ENCODE measurements around the gene GNG3.

The GNG3 gene

DNA sequence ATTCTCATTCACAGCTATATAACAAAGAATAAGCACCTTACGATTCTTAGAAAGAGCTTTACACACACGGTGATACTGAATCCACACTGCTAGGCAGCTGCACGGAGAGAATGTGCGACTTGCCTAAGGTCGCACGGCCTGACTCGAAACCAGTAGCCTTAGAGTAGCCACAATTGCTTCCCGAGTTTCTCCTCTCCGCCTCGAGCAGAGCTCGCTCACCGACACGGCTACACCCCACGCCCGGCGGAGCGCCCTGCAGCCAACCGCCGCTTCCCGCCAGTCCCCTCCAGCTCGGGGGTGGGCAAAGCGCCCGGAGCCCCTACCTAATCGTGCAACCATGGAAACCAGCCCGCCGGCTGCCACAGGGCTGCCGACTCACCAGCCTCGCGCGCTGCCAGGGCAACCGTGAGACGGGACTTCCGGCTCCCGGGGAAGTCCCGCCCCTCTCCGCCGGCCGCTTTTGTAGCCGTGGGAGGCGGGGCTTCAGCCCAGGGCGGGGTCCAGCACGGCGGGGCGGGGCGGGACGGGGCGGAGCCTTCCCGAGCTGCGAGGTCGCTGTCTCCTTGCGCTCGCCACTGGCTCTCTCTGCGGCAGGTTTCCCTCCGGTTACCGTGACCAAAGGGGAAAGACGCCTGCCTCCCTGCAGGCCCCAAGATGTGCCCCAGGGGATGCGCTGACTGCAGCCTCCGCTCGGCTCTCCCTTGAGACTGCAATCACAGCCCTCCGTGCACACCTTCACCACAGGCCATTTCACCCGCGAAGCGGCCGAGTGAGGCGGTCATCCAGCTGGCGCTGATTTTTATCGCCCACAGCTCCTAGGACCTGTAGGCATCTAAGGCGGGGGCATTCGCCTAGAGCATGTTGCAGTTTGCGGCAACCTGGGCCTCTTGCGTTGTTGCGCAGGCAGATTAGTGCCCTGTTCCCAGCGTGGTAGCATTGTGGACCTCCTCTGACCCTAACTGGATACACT is 1.3 kb upstream of the GNG3 start:
- Mint-ChIP-seq H3K27ac (peak overlapping the region; percentile 75), H3K27me3 (ENCODE audit: low read depth) (no peaks in the 10 kb centered on the region), H3K9me3 (no peaks in the 10 kb centered on the region), H3K4me1 (ENCODE audit: low read depth) (peaks cover 49% of the 10 kb centered on the region), H3K4me3 (peak overlapping the region; percentile 87), H3K36me3 (ENCODE audit: low read depth) (peaks cover 23% of the 10 kb centered on the region)

DNA sequence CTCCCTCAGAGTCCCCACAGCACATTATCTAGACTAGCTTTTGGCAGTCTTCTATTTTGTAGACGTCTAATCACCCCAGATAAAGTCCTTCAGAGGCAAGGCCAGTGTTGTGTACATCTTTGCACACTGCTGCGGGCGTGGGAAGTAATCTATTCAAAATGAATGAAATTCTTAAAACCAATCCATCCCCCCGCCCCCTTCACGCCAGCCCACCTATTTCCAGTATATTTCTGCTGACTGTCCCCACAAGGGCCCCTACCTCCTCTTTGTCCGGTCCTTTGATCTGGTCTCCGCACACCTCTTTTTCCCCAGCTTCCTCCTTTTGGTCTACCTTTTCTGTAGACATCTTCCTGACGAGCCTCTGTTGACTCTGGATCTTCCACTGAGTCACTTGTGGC is 627 bp upstream of the GNG3 start:
- Mint-ChIP-seq H3K4me3 (peak overlapping the region; percentile 63), H3K4me1 (ENCODE audit: low read depth) (peaks cover 49% of the 10 kb centered on the region), H3K27ac (peak overlapping the region; percentile 65), H3K36me3 (ENCODE audit: low read depth) (peaks cover 20% of the 10 kb centered on the region), H3K27me3 (ENCODE audit: low read depth) (no peaks in the 10 kb centered on the region), H3K9me3 (no peaks in the 10 kb centered on the region)

DNA sequence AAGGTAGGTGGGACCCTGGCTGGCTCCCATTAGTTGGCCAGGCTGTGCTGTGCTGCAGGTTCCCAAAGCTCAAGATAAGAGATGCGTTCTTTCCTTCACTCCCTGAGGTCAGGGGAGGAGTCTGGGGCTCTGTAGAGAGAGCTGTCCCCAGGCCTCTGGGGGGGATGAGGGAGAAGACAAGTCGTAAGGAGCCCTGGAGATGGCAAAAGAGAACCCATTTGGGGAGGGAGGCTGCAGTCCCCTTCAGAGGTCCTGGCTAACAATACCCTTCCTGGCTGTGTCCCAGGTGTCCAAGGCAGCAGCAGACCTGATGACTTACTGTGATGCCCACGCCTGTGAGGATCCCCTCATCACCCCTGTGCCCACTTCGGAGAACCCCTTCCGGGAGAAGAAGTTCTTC is 916 bp downstream of the GNG3 start:
- H3K27ac Mint-ChIP-seq, result peak overlapping the region; percentile 98
- peaks cover 25% of the 10 kb centered on the region for H3K36me3 Mint-ChIP-seq (ENCODE audit: low read depth)
- H3K9me3 Mint-ChIP-seq, result no peaks in the 10 kb centered on the region
- peak overlapping the region; percentile 94 for H3K4me3 Mint-ChIP-seq
- H3K27me3 Mint-ChIP-seq (ENCODE audit: low read depth), result no peaks in the 10 kb centered on the region
- peaks cover 58% of the 10 kb centered on the region for H3K4me1 Mint-ChIP-seq (ENCODE audit: low read depth)

DNA sequence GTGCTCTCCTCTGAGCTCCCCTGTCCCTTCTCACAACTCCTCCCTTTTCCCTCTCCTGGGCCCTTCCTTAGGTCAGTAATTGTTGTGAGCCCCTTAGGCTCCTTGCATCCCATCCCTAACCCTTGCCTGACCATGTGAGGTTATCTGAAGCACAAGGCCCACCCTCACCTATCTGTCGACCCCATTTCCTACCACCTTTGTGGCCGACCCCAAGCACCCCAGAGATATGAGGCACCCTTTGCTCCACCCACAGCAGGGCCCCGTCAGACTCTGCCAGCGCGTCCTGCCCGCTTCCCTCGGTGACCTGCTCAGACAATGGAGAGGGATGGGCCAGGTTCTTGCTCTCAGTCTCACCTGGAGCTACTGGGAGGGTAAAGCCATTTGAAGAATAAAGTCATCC is 1.3 kb downstream of the GNG3 start:
- Mint-ChIP-seq H3K9me3 (no peaks in the 10 kb centered on the region), H3K4me3 (peak overlapping the region; percentile 94), H3K27ac (peak overlapping the region; percentile 98), H3K36me3 (ENCODE audit: low read depth) (peaks cover 29% of the 10 kb centered on the region), H3K4me1 (ENCODE audit: low read depth) (peaks cover 62% of the 10 kb centered on the region), H3K27me3 (ENCODE audit: low read depth) (no peaks in the 10 kb centered on the region)

DNA sequence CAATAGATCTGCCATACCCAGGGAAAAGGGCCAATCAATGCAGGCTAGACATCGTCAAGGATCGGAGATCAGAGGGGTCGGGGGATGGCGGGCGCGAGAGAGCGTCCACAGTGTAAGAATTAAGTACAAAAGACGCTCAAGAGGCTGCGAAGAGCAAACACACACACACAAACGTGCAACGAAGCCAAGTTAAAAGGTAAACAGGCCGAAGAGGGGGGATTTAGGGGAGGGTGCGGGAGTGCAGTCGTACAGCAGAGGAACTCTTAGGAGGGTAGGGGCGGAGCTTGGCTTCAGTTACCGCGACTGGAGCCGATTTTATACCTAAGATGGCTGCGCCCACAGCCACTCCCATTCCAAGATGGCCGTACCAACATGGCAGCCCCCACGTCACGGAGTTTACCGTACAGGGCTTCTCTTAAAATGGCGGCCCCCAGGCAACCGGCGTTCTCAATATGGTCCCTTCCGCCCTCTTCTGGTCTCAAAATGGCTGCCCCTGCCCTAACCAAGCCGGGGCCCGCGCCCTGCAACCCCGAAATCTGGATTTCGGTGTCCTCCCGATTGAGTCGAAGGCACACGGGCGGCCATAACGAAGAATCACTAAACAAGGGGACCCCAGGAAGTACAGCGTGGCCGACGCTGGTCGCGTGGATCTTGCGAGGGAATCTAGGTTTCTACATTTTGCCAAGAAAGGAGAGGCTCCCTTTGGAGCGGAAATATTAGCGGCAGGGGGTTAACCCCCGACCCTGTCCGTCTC is 1.9 kb downstream of the GNG3 start:
- peaks cover 33% of the 10 kb centered on the region for H3K36me3 Mint-ChIP-seq (ENCODE audit: low read depth)
- H3K4me3 Mint-ChIP-seq, result peak overlapping the region; percentile 94
- H3K4me1 Mint-ChIP-seq (ENCODE audit: low read depth), result peaks cover 67% of the 10 kb centered on the region
- no peaks in the 10 kb centered on the region for H3K27me3 Mint-ChIP-seq (ENCODE audit: low read depth)
- H3K27ac Mint-ChIP-seq, result peak overlapping the region; percentile 98
- no peaks in the 10 kb centered on the region for H3K9me3 Mint-ChIP-seq

DNA sequence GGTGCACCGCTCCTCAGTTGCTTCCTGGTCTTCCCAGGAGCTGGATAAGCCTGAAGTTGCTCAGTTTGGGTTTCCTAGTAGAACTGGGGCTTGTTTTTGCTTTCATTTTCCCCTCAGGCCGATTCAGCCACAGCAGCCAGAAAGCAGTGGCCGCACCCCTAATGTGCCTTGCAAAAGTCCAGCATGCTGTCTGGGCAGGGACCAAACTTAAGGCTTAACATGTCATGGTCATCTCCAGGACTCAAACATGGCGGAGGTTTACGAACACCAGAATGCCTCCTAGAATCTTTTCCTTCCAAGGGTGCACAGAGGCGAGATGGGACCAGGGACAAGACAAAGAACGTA is 2.5 kb downstream of the GNG3 start:
- no peaks in the 10 kb centered on the region for H3K27me3 Mint-ChIP-seq (ENCODE audit: low read depth)
- H3K9me3 Mint-ChIP-seq, result no peaks in the 10 kb centered on the region
- H3K27ac Mint-ChIP-seq, result peak overlapping the region; percentile 98
- H3K4me1 Mint-ChIP-seq (ENCODE audit: low read depth), result peaks cover 71% of the 10 kb centered on the region
- peaks cover 37% of the 10 kb centered on the region for H3K36me3 Mint-ChIP-seq (ENCODE audit: low read depth)
- peak overlapping the region; percentile 94 for H3K4me3 Mint-ChIP-seq

DNA sequence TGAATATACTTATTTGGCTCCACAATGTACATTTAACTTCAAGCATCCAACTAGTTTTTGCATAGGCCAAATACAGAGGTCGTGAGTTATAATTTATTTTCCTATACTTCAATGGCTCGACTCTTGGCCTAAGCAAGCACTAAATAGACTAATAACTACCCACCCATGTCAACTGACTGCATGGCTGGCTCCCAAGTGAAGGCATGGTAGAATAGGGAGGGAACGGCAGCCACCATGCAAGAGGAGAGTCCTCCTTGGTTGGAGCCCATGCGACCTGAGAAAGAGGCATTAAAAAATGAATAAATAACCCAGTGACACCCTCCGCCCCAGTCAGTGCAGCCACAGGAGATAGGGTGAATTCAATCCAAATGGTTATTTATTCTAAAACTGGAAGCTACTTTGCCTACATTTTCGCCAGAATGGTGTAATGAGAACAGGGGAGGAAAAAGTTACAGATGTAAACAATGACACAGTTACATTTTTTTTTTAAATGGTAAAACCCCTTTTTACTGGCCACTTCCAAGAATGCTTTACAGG is 4.9 kb downstream of the GNG3 start:
- peaks cover 70% of the 10 kb centered on the region for H3K4me1 Mint-ChIP-seq (ENCODE audit: low read depth)
- peak overlapping the region; percentile 92 for H3K27ac Mint-ChIP-seq
- no peaks in the 10 kb centered on the region for H3K27me3 Mint-ChIP-seq (ENCODE audit: low read depth)
- peaks cover 60% of the 10 kb centered on the region for H3K36me3 Mint-ChIP-seq (ENCODE audit: low read depth)
- no peaks in the 10 kb centered on the region for H3K9me3 Mint-ChIP-seq
- peak overlapping the region; percentile 63 for H3K4me3 Mint-ChIP-seq

DNA sequence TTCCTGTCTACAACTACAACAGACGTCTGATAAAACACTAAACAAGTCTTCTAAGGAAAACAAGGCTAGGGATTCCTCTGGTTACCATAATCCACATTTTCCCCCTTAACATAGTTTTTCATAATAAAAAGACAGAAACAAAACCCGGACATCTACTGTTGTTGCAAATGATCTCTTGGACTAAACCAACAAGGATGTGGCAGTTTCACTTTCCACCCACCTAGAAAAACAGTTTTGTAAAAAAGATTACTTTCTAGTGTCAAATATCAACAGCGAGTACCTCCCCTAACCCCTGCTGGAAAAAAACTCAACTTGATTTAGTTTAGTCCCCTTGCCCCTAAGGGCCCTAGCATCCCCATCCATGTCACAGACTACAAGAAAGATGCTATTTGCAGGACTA is 5.4 kb downstream of the GNG3 start:
- Mint-ChIP-seq H3K36me3 (ENCODE audit: low read depth) (peaks cover 63% of the 10 kb centered on the region), H3K4me1 (ENCODE audit: low read depth) (peaks cover 65% of the 10 kb centered on the region), H3K27ac (peak overlapping the region; percentile 92)

DNA sequence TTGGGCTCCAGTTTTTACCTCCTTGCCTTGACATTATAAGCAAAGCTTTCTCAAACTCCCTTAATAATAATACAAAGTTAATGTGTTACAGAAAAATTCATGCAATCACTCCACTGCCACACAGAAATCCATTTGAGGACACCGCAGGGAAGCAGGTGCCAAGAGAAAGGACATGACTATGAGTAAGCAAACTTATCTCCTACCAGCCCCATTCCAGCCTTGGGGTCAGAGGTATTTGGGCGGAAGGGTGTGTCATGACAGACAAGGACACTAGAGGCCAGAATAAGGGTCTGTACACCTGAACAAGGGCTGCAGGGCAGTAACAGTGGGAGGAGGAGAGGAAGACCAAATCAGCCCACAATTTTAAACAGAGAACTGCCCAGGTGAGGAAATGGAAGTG is 5.9 kb downstream of the GNG3 start:
- H3K36me3 Mint-ChIP-seq (ENCODE audit: low read depth), result peaks cover 68% of the 10 kb centered on the region
- H3K4me3 Mint-ChIP-seq, result peak overlapping the region; percentile 38
- no peaks in the 10 kb centered on the region for H3K9me3 Mint-ChIP-seq
- H3K4me1 Mint-ChIP-seq (ENCODE audit: low read depth), result peaks cover 65% of the 10 kb centered on the region
- peak overlapping the region; percentile 92 for H3K27ac Mint-ChIP-seq
- no peaks in the 10 kb centered on the region for H3K27me3 Mint-ChIP-seq (ENCODE audit: low read depth)

More for the DNA sequence above, 5.4 kb downstream of the GNG3 start:
- Mint-ChIP-seq H3K9me3 (no peaks in the 10 kb centered on the region), H3K4me3 (peak overlapping the region; percentile 63), H3K27me3 (ENCODE audit: low read depth) (no peaks in the 10 kb centered on the region)

DNA sequence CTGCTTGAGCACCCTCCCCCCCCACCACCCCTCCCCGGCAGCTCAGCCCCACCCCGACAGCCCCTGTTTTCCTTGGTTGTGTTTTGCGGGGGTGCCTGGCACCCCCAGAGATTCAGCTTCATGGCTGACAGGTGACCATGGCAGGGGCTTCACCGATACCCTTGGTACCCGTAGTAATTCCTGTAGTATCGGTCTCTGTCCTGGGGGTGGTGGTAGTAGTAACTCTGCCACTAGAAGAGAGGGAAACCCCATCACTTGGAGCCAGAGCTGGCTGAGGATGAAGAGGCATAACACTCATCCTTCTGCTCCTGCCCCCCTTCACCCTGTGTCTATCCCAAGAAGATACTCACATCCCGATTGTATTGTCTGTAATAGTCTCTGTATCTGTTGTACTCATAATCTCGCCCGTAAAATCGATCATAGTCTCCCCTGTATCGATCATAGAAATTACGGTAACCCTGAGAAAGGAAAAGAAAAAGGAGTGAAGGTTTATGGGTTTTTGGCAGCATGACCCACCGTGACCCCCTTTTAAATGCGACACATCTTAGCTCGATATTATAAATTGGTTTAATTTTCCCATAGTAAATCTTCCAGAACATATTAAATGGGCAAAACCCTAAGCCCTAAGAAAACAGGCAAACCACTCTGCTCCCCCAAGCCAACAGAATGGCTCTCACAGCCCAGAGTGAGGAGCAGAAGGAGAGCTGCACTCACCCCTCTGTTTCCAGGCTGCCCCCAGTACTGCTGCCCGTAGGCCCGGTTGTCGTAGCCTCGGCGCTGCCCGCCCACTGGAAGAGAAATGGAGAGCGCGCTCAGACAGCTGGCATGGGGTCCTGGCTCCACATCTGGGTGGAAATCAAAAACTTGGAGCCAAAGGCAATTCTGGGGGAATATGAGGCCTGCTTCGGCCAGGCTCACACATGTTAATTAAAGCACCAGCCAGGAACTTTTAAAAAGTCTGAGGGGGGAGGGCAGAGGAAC is 8.0 kb downstream of the GNG3 start:
- Mint-ChIP-seq H3K36me3 (ENCODE audit: low read depth) (peaks cover 72% of the 10 kb centered on the region), H3K27me3 (ENCODE audit: low read depth) (no peaks in the 10 kb centered on the region), H3K4me3 (no peak overlapping the region), H3K4me1 (ENCODE audit: low read depth) (peaks cover 63% of the 10 kb centered on the region), H3K9me3 (no peaks in the 10 kb centered on the region), H3K27ac (peak overlapping the region; percentile 67)

DNA sequence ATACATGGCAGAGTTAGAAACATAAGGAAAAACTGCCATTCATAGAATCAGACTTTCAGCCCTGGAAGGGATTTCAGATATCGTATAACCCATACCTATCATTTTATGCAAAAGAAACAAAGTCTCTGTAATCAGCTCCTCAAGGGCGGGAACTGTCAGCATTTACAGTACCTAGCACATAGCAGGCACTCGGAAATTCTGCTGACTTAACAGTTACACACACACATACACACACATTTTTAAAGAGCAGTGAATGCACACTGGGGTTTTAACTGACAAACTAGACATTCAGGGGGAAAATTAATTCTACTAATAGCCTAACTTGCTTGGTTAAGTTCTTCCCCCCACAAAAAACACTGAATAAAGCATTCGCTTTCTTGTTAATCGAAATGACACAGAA is 8.7 kb downstream of the GNG3 start:
- no peak overlapping the region for H3K4me3 Mint-ChIP-seq
- H3K9me3 Mint-ChIP-seq, result no peaks in the 10 kb centered on the region
- no peaks in the 10 kb centered on the region for H3K27me3 Mint-ChIP-seq (ENCODE audit: low read depth)
- H3K27ac Mint-ChIP-seq, result no peak overlapping the region
- H3K36me3 Mint-ChIP-seq (ENCODE audit: low read depth), result peaks cover 73% of the 10 kb centered on the region
- peaks cover 62% of the 10 kb centered on the region for H3K4me1 Mint-ChIP-seq (ENCODE audit: low read depth)

DNA sequence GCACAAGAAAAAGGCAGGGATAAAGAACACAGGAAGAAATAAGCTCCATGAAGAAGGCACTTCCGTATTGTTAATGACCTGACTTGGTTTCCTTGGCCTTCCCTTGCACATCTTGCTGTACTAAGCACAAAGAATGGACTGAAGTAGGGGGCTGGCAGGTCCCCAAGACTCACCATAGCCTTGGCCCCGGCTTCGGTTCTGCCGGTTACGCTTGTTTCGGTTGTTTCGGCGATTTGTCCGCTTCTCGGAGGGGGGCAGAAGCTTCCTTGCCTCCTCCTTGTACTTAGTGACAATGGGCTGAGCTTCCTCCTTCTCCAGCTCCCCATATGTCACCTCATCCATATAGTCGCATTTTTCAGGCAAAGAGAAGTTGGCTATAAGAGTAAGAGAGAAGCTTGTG is 9.3 kb downstream of the GNG3 start:
- H3K27ac Mint-ChIP-seq, result no peak overlapping the region
- no peak overlapping the region for H3K4me3 Mint-ChIP-seq
- no peaks in the 10 kb centered on the region for H3K27me3 Mint-ChIP-seq (ENCODE audit: low read depth)
- H3K36me3 Mint-ChIP-seq (ENCODE audit: low read depth), result peaks cover 79% of the 10 kb centered on the region
- peaks cover 66% of the 10 kb centered on the region for H3K4me1 Mint-ChIP-seq (ENCODE audit: low read depth)
- no peaks in the 10 kb centered on the region for H3K9me3 Mint-ChIP-seq

DNA sequence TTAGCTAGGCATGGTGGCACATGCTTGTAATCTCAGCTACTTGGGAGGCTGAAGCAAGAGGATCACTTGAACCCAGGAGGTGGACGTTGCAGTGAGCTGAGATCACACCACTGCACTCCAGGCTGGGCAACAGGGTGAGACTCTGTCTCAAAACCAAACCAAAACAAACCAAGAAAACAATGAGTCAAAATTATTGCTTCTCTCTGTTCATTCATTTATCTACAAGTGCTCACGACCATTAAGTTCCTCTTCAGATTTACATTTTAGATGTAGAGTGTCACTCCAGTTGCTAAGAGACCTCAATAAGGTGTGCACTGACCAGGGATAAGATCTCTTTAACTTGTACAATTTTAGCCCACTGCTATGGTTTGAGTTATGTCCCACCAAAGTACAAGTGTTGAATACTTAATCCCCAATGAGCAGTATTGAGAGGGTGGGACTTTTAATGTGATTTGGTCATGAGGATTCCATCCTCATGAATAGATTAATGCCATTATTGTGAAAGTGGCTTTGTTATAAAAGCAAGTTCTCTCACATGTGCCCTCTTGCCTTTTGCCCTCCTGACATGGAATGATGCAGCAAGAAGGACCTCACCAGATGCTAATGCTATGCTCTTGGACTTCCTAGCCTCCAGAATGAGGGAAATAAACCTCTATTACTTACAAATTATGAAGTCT is 12.0 kb downstream of the GNG3 start:
- Mint-ChIP-seq H3K4me3 (no peak overlapping the region), H3K9me3 (no peaks in the 10 kb centered on the region), H3K27me3 (ENCODE audit: low read depth) (no peaks in the 10 kb centered on the region), H3K27ac (peak overlapping the region; percentile 34), H3K4me1 (ENCODE audit: low read depth) (peaks cover 62% of the 10 kb centered on the region), H3K36me3 (ENCODE audit: low read depth) (peaks cover 84% of the 10 kb centered on the region)

Data from T-helper 1 cell treated with Interleukin-12 subunit alpha and Interleukin-12 subunit beta and Interleukin-4 antibody, amounts not matched to agents 30 μg/mL and 1 μg/mL, for 36 hours (primary cell).